Peyer's patch (tissue), 4 donors: ENCODE data around the gene SLC12A9.

ENCODE experiments used
- POLR2A ChIP-seq, 2 donors: fragments of 450-650 bp; IDR thresholded peaks; one replicate each; pipeline ENCODE4 v1.5.1; 2017; ENCODE audit warnings: antibody characterized with exemption in 2 of 2, mild to moderate bottlenecking in 2 of 2, moderate library complexity in 2 of 2
- TF ChIP-seq, protein P1 (sequence below), 6 experiments: fragments of 450-650 bp in 4 of 6; fragments of 200-600 bp in 2 of 6; sonication (generic) in 1 of 6; IDR thresholded peaks; one replicate each; pipeline ENCODE4 v1.5.1; 2017 to 2019; ENCODE audit warnings: antibody characterized with exemption in 6 of 6, mild to moderate bottlenecking in 3 of 6, moderate library complexity in 1 of 6

DNA sequence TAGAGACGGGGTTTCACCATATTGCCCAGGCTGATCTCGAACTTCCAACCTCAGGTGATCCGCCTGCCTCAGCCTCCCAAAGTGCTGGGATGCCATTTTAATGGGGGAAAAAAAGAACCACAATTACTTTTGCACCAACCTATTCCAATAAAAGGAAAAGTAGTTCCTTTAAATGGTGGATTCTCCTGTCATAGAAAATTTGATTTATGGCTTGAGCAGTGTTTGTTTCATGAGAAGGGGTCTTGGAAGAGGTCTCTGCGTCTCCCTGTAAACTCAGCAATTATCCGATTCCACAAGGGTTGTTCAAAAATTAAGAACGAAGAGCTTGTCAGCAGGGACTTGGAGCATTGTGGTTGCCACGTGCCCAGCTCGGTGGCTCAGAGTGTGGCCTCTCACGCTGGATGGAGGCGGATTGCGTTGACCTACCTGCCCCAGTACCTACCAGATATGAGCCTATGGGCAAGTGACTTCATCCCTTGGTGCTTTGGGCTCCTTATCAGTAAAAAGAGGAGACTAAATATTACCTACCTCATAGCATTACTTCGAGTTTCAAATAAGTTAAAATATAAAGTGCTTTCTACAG, 11.8 kb downstream of the SLC12A9 start:
- TF ChIP-seq POLR2A (IDR thresholded peaks at IDR 0.05): no peak
- TF ChIP-seq, protein P1, sequence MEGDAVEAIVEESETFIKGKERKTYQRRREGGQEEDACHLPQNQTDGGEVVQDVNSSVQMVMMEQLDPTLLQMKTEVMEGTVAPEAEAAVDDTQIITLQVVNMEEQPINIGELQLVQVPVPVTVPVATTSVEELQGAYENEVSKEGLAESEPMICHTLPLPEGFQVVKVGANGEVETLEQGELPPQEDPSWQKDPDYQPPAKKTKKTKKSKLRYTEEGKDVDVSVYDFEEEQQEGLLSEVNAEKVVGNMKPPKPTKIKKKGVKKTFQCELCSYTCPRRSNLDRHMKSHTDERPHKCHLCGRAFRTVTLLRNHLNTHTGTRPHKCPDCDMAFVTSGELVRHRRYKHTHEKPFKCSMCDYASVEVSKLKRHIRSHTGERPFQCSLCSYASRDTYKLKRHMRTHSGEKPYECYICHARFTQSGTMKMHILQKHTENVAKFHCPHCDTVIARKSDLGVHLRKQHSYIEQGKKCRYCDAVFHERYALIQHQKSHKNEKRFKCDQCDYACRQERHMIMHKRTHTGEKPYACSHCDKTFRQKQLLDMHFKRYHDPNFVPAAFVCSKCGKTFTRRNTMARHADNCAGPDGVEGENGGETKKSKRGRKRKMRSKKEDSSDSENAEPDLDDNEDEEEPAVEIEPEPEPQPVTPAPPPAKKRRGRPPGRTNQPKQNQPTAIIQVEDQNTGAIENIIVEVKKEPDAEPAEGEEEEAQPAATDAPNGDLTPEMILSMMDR (IDR thresholded peaks at IDR 0.05): no peak
